Activated T-cell treated with anti-CD3 and anti-CD28 coated beads for 1 hour (primary cell): ENCODE data around the gene TBX1.

ENCODE experiments used
- DNase-seq: peaks from one replicate; pipeline ENCODE4 v3.0.0-alpha.2; 2020; ENCODE audit warnings: low read depth

TBX1 gene

GRCh38 chr22:19753996-19754700, 6.4 kb upstream of the TBX1 start:
- no peak for DNase-seq

- DNase-seq: no peak
Measured at GRCh38 chr22:19754701-19755144, 5.9 kb upstream of the TBX1 start.

- DNase-seq: no peak
Measured at GRCh38 chr22:19755145-19755710, 5.3 kb upstream of the TBX1 start.

- DNase-seq: no peak
Measured at GRCh38 chr22:19755722-19756287, 4.8 kb upstream of the TBX1 start.

- peak; percentile 70 for DNase-seq
Measured at GRCh38 chr22:19756288-19757128, 4.1 kb upstream of the TBX1 start.

- no peak for DNase-seq
Measured at GRCh38 chr22:19757140-19757984, 3.2 kb upstream of the TBX1 start.

- DNase-seq: no peak
Measured at GRCh38 chr22:19757985-19758895, 2.3 kb upstream of the TBX1 start.

- DNase-seq: no peak
Measured at GRCh38 chr22:19758896-19759426, 1.6 kb upstream of the TBX1 start.

- no peak for DNase-seq
Measured at GRCh38 chr22:19759427-19760057, 1.0 kb upstream of the TBX1 start.

GRCh38 chr22:19760951-19761724, 560 bp downstream of the TBX1 start:
- no peak for DNase-seq

- no peak for DNase-seq
Measured at GRCh38 chr22:19761725-19762567, 1.4 kb downstream of the TBX1 start.

GRCh38 chr22:19762568-19763457, 2.2 kb downstream of the TBX1 start:
- DNase-seq: no peak

- no peak for DNase-seq
Measured at GRCh38 chr22:19763458-19764298, 3.1 kb downstream of the TBX1 start.

- DNase-seq: no peak
Measured at GRCh38 chr22:19764299-19764593, 3.7 kb downstream of the TBX1 start.

GRCh38 chr22:19764636-19765476, 4.3 kb downstream of the TBX1 start:
- no peak for DNase-seq
